ENCODE results near the gene COPG1.

COPG1 gene

GRCh38 chr3:129277829-129278271, 28.4 kb downstream of the COPG1 start:
- DNase-seq (ENCODE audit: low read depth), result no peak
- peak overlapping the region; percentile 86 for H3K4me3 ChIP-seq (ENCODE audit: low read depth, low read length)

GRCh38 chr3:129278439-129278965, 29.1 kb downstream of the COPG1 start, which contains the start of gene HMCES:
Gene HMCES, plus strand, starts transcription at chr3:129278870. Its CDS starts 863 bp downstream, at chr3:129279733.
- DNase-seq (ENCODE audit: low read depth), result peak; percentile 59
- H3K4me3 ChIP-seq (ENCODE audit: low read depth, low read length), result peak within 1 kb of the TSS; percentile 86

GRCh38 chr3:129278966-129279906, 29.8 kb downstream of the COPG1 start:
- peak; percentile 39 for DNase-seq (ENCODE audit: low read depth)
- peak overlapping the region; percentile 86 for H3K4me3 ChIP-seq (ENCODE audit: low read depth, low read length)

GRCh38 chr3:129280183-129280582, 30.8 kb downstream of the COPG1 start:
- DNase-seq (ENCODE audit: low read depth), result no peak
- peak overlapping the region; percentile 86 for H3K4me3 ChIP-seq (ENCODE audit: low read depth, low read length)

- no peak overlapping the region for H3K4me3 ChIP-seq (ENCODE audit: low read depth, low read length)
- no peak for DNase-seq (ENCODE audit: low read depth)
Measured at GRCh38 chr3:129281726-129282125, 32.3 kb downstream of the COPG1 start.

- no peak for DNase-seq (ENCODE audit: low read depth)
- no peak overlapping the region for H3K4me3 ChIP-seq (ENCODE audit: low read depth, low read length)
Measured at GRCh38 chr3:129282727-129283327, 33.4 kb downstream of the COPG1 start.

GRCh38 chr3:129286081-129286480, 36.7 kb downstream of the COPG1 start:
- H3K4me3 ChIP-seq (ENCODE audit: low read depth, low read length), result no peak overlapping the region
- no peak for DNase-seq (ENCODE audit: low read depth)

GRCh38 chr3:129288446-129288845, 39.0 kb downstream of the COPG1 start:
- no peak for DNase-seq (ENCODE audit: low read depth)
- H3K4me3 ChIP-seq (ENCODE audit: low read depth, low read length), result no peak overlapping the region

- DNase-seq (ENCODE audit: low read depth), result no peak
- no peak overlapping the region for H3K4me3 ChIP-seq (ENCODE audit: low read depth, low read length)
Measured at GRCh38 chr3:129289201-129289921, 40.0 kb downstream of the COPG1 start.

- no peak overlapping the region for H3K4me3 ChIP-seq (ENCODE audit: low read depth, low read length)
- DNase-seq (ENCODE audit: low read depth), result no peak
Measured at GRCh38 chr3:129291236-129291886, 42.0 kb downstream of the COPG1 start.

- no peak overlapping the region for H3K4me3 ChIP-seq (ENCODE audit: low read depth, low read length)
- no peak for DNase-seq (ENCODE audit: low read depth)
Measured at GRCh38 chr3:129295286-129295685, 45.9 kb downstream of the COPG1 start.

GRCh38 chr3:129304146-129304961, 54.9 kb downstream of the COPG1 start:
- no peak for DNase-seq (ENCODE audit: low read depth)
- H3K4me3 ChIP-seq (ENCODE audit: low read depth, low read length), result no peak overlapping the region

- no peak overlapping the region for H3K4me3 ChIP-seq (ENCODE audit: low read depth, low read length)
- DNase-seq (ENCODE audit: low read depth), result no peak
Measured at GRCh38 chr3:129304962-129305222, 55.5 kb downstream of the COPG1 start.

GRCh38 chr3:129305592-129306091, 56.2 kb downstream of the COPG1 start:
- DNase-seq (ENCODE audit: low read depth), result peak; percentile 69

GRCh38 chr3:129308636-129309035, 59.2 kb downstream of the COPG1 start:
- H3K4me3 ChIP-seq (ENCODE audit: low read depth, low read length), result no peak overlapping the region
- DNase-seq (ENCODE audit: low read depth), result no peak

More at GRCh38 chr3:129305592-129306091, 56.2 kb downstream of the COPG1 start:
- peak overlapping the region; percentile 31 for H3K4me3 ChIP-seq (ENCODE audit: low read depth, low read length)

- no peak for DNase-seq (ENCODE audit: low read depth)
Measured at GRCh38 chr3:129310111-129311011, 61.0 kb downstream of the COPG1 start.

GRCh38 chr3:129311054-129311902, 61.9 kb downstream of the COPG1 start:
- H3K4me3 ChIP-seq (ENCODE audit: low read depth, low read length), result no peak overlapping the region

More at GRCh38 chr3:129310111-129311011, 61.0 kb downstream of the COPG1 start:
- no peak overlapping the region for H3K4me3 ChIP-seq (ENCODE audit: low read depth, low read length)

More at GRCh38 chr3:129311054-129311902, 61.9 kb downstream of the COPG1 start:
- DNase-seq (ENCODE audit: low read depth), result no peak
